HepG2 (cell line): ENCODE data around the gene SLC1A5. TPM values are rescaled to one million over a fixed set of nuclear protein-coding genes. Genes with fewer than 3 reads are reported as not detected.

Experiments
- ATAC-seq: fragments of 200-7000 bp; cut with Tn5 transposase; 3 replicates; pipeline ENCODE4 v1.9.1; 2020; ENCODE audit warnings: mild to moderate bottlenecking, moderate library complexity
- BruUV-seq: library from RNA; stranded (reverse); fragments of 400-500 nt; replicated peaks from 2 replicates; lab custom pipeline; 2021; lab: Mats Ljungman, UMichigan
- CTCF ChIA-PET: fragments of 300-600 bp; formaldehyde crosslinking; extraction: SDS; loops from one replicate; lab custom pipeline; 2021; ENCODE audit warnings: low total read pairs, inconsistent platforms, low intra/inter-chr PET ratio; lab: Yijun Ruan, JAX
- POLR2A ChIA-PET: fragments of 350-600 bp; sonication (Branson Sonifier 250); formaldehyde crosslinking; loops from one replicate; lab custom pipeline; 2020; ENCODE audit warnings: antibody characterized with exemption, inconsistent platforms; lab: Yijun Ruan, JAX
- DNase-seq: peaks from one replicate; pipeline ENCODE4 v3.0.0-alpha.2; 2015; ENCODE audit warnings: low spot score
- FAIRE-seq: peaks from 3 replicates; lab custom pipeline; 2011; peaks lifted over from hg19 to GRCh38; lab: Jason Lieb, UNC
- H2AFZ ChIP-seq: one replicate; pipeline ENCODE4 v1.6.1; 2011; ENCODE audit warnings: low read length, inconsistent platforms
- H3K27ac ChIP-seq: fragments of 300-600 bp; 3 replicates; pipeline ENCODE4 v1.8.0; 2011; ENCODE audit warnings: mixed run types, mild to moderate bottlenecking, mixed read lengths, low read length, inconsistent platforms; ENCODE audit not compliant: insufficient read depth; ENCODE audit errors: extremely low read length
- H3K27me3 ChIP-seq, 2 experiments: fragments of 200-600 bp in 1 of 2; 2 replicates in 1 of 2; 3 replicates in 1 of 2; pipeline versions ENCODE4 v1.6.0 to v1.8.0; 2011; ENCODE audit warnings: low read length in 2 of 2, mild to moderate bottlenecking in 2 of 2, moderate library complexity in 2 of 2, inconsistent platforms in 1 of 2; ENCODE audit not compliant: insufficient read depth in 2 of 2, control insufficient read depth in 1 of 2
- H3K36me3 ChIP-seq, 2 experiments: fragments of 200-600 bp in 1 of 2; replicated peaks in 1 of 2; 2 replicates in 1 of 2; 3 replicates in 1 of 2; pipeline versions ENCODE4 v1.5.1 to v1.8.0; 2011; ENCODE audit warnings: low read length in 2 of 2, inconsistent platforms in 1 of 2; ENCODE audit not compliant: insufficient read depth in 2 of 2, control insufficient read depth in 1 of 2
- H3K4me1 ChIP-seq: 2 replicates; pipeline ENCODE4 v1.5.1; 2012; ENCODE audit warnings: low read length, inconsistent platforms; ENCODE audit not compliant: insufficient read depth
- H3K4me2 ChIP-seq: 2 replicates; pipeline ENCODE4 v1.6.0; 2011; ENCODE audit warnings: low read depth, low read length, inconsistent platforms
- H3K4me3 ChIP-seq, 3 experiments: fragments of 200-600 bp in 1 of 3; sonication (generic), shearing (Covaris generic) in 1 of 3; replicated peaks in 1 of 3; 2 replicates each; pipeline ENCODE4 v1.5.1; 2011 to 2016; ENCODE audit warnings: low read length in 3 of 3, inconsistent platforms in 2 of 3, low read depth in 2 of 3, mild to moderate bottlenecking in 2 of 3, control low read depth in 1 of 3, mixed read lengths in 1 of 3; ENCODE audit not compliant: insufficient read depth in 1 of 3
- H3K79me2 ChIP-seq: one replicate; pipeline ENCODE4 v1.6.1; 2011; ENCODE audit warnings: low read length, inconsistent platforms; ENCODE audit not compliant: insufficient read depth
- H3K9ac ChIP-seq: 2 replicates; pipeline ENCODE4 v1.6.0; 2011; ENCODE audit warnings: mild to moderate bottlenecking, low read depth, low read length, inconsistent platforms; ENCODE audit not compliant: insufficient read depth
- H3K9me3 ChIP-seq: 2 replicates; pipeline ENCODE4 v1.5.1; 2012; ENCODE audit warnings: mild to moderate bottlenecking, low read length
- H4K20me1 ChIP-seq: 2 replicates; pipeline ENCODE4 v1.6.0; 2011; ENCODE audit warnings: inconsistent platforms, mild to moderate bottlenecking, low read length, moderate library complexity; ENCODE audit not compliant: insufficient read depth
- FOXJ3 ChIP-seq: sonication (generic); formaldehyde crosslinking; IDR thresholded peaks from 2 replicates; pipeline ENCODE4 v1.4.0; 2020; ENCODE audit warnings: missing genetic modification reagents, mild to moderate bottlenecking, borderline replicate concordance
- FOXM1 ChIP-seq: sonication (generic); formaldehyde crosslinking; IDR thresholded peaks from 2 replicates; pipeline ENCODE4 v1.5.0; 2020; ENCODE audit warnings: missing genetic modification reagents
- JARID2 ChIP-seq: sonication (generic); formaldehyde crosslinking; IDR thresholded peaks from 2 replicates; pipeline ENCODE4 v1.8.1; 2023; ENCODE audit warnings: missing genetic modification reagents, inconsistent platforms; ENCODE audit not compliant: insufficient replicate concordance
- KLF13 ChIP-seq: sonication (generic); formaldehyde crosslinking; IDR thresholded peaks from 2 replicates; pipeline ENCODE4 v1.4.0; 2020; ENCODE audit warnings: mild to moderate bottlenecking, missing genetic modification reagents
- MIER2 ChIP-seq: IDR thresholded peaks from 2 replicates; pipeline ENCODE4 v1.6.1; 2016; ENCODE audit warnings: missing biosample characterization, missing genetic modification reagents
- NFYC ChIP-seq: IDR thresholded peaks from 2 replicates; pipeline ENCODE4 v1.6.1; 2016; ENCODE audit warnings: missing genetic modification reagents, missing compliant biosample characterization
- NR2C2 ChIP-seq: sonication (generic); formaldehyde crosslinking; IDR thresholded peaks from 2 replicates; pipeline ENCODE4 v1.4.0; 2020; ENCODE audit warnings: missing genetic modification reagents, mild to moderate bottlenecking, moderate library complexity, borderline replicate concordance
- ONECUT2 ChIP-seq: sonication (generic); formaldehyde crosslinking; IDR thresholded peaks from 2 replicates; pipeline ENCODE4 v1.4.0; 2020; ENCODE audit warnings: missing genetic modification reagents
- PHB2 ChIP-seq: fragments of 450-650 bp; IDR thresholded peaks from 2 replicates; pipeline ENCODE4 v1.6.1; 2018; ENCODE audit not compliant: partially characterized antibody
- PLRG1 ChIP-seq: fragments of 450-650 bp; conservative IDR thresholded peaks from 2 replicates; pipeline ENCODE4 v1.6.1; 2016
- SIN3A ChIP-seq: IDR thresholded peaks from 2 replicates; pipeline ENCODE4 v1.6.1; 2011; ENCODE audit warnings: low read depth, mild to moderate bottlenecking, control low read depth, low read length, borderline replicate concordance
- SUZ12 ChIP-seq: fragments of 150-350 bp; IDR thresholded peaks from 2 replicates; pipeline ENCODE4 v1.6.1; 2014; ENCODE audit warnings: low read depth, low read length
- ZBTB46 ChIP-seq: sonication (generic); formaldehyde crosslinking; IDR thresholded peaks from 2 replicates; pipeline ENCODE4 v1.4.0; 2020; ENCODE audit warnings: mild to moderate bottlenecking, missing genetic modification reagents, borderline replicate concordance
- ZNF232 ChIP-seq: sonication (generic); formaldehyde crosslinking; IDR thresholded peaks from 2 replicates; pipeline ENCODE4 v1.4.0; 2020; ENCODE audit warnings: missing genetic modification reagents, borderline replicate concordance
- ZNF275 ChIP-seq: sonication (generic); formaldehyde crosslinking; IDR thresholded peaks from 2 replicates; pipeline ENCODE4 v1.8.0; 2022; ENCODE audit warnings: missing genetic modification reagents, mild to moderate bottlenecking, inconsistent platforms, borderline replicate concordance
- ZNF441 ChIP-seq: sonication (generic); formaldehyde crosslinking; IDR thresholded peaks from 2 replicates; pipeline ENCODE4 v1.7.0; 2021; ENCODE audit warnings: missing genetic modification reagents, borderline replicate concordance
- ZNF550 ChIP-seq: sonication (generic); formaldehyde crosslinking; IDR thresholded peaks from 2 replicates; pipeline ENCODE4 v1.4.0; 2020; ENCODE audit warnings: mild to moderate bottlenecking, missing genetic modification reagents, borderline replicate concordance
- ZNF576 ChIP-seq: sonication (generic); formaldehyde crosslinking; IDR thresholded peaks from 2 replicates; pipeline ENCODE4 v1.4.0; 2020; ENCODE audit warnings: mild to moderate bottlenecking, missing genetic modification reagents
- ZNF740 ChIP-seq: sonication (generic); formaldehyde crosslinking; IDR thresholded peaks from 2 replicates; pipeline ENCODE4 v1.4.0; 2020; ENCODE audit warnings: missing genetic modification reagents
- ZNF775 ChIP-seq: sonication (generic); formaldehyde crosslinking; IDR thresholded peaks from 2 replicates; pipeline ENCODE4 v1.4.0; 2020; ENCODE audit warnings: missing genetic modification reagents, mild to moderate bottlenecking, moderate library complexity, borderline replicate concordance
- WGBS: methylation state at CpG from one replicate; pipeline ENCODE4 v1.1.6; 2017; ENCODE audit warnings: low lambda C conversion rate; 5-methylcytosine and 5-hydroxymethylcytosine counted together
- in situ Hi-C: cut with HindIII; loops from 2 replicates; pipeline ENCODE4 v1.10.0; 2017; ENCODE audit warnings: low pct_unique_long_range_greater_than_20kb; ENCODE audit not compliant: extremely low pct_ligation_motif_present
- intact Hi-C: fragments of 100-400 bp; cut with micrococcal nuclease; formaldehyde crosslinking; loops from one replicate; pipeline ENCODE4 v1.10.0; 2022; ENCODE audit not compliant: unreplicated experiment
- polyA plus RNA-seq, 8 experiments: library from polyadenylated mRNA; depleted of rRNA in 3 of 8; stranded (reverse) in 7 of 8; unstranded in 1 of 8; fragments of >200 nt; fragmentation: Illumina TruSeq in 4 of 8; extraction: Trizol in 4 of 8; gene quantifications; 2 replicates each; pipeline versions ENCODE4 v1.2.1 to v1.2.3, GENCODE V29; 2011 to 2016; ENCODE audit warnings: low read depth in 4 of 8, missing spikeins in 1 of 8, mixed read lengths in 1 of 8; ENCODE audit not compliant: insufficient read depth in 1 of 8
- total RNA-seq, 5 experiments: library from RNA; depleted of rRNA; stranded (reverse); fragments of >200 nt; fragmentation: Illumina TruSeq; extraction: Trizol; gene quantifications; 2 replicates each; pipeline ENCODE4 v1.2.3, GENCODE V29; 2016; ENCODE audit warnings: low read depth in 1 of 5

The SLC1A5 gene
- total and polyA plus RNA-seq, 2 of the 13 experiments (the other 11 are each of a cell fraction or from before 2014, with no cell fraction given) = 120 to 159 TPM

- in situ Hi-C loops = no loop called here
- Histone ChIP-seq H3K9ac (no peak overlapping the region), H3K79me2 (no peaks in the 10 kb centered on the region), H3K4me3 (no peak overlapping the region), H4K20me1 (no peaks in the 10 kb centered on the region), H3K27me3 (peaks cover 1 to 2% of the 10 kb centered on the region in 2 experiments; a peak in 1 of 5 replicates), H3K4me2 (no peak overlapping the region), H2AFZ (no peak overlapping the region), H3K27ac (no peak overlapping the region), H3K9me3 (no peaks in the 10 kb centered on the region), H3K4me1 (peaks cover 60% of the 10 kb centered on the region), H3K36me3 (no peaks in the 10 kb centered on the region)
- FAIRE-seq = no peak
- POLR2A ChIA-PET = interaction anchor here (1.6 to 2.7 kb wide), 3 partner anchors 10 to 13 kb away, joined by 8 to 15 read pairs (median 9); partner anchors contain the start of gene SLC1A5
- CTCF ChIA-PET = no interaction called here
- ATAC-seq = no peak
- intact Hi-C loops = no loop called here
- 87% methylated on average over 1 of the region's 1 CpG for WGBS
- TF ChIP-seq PHB2 = no peak
- no peak for TF ChIP-seq PLRG1
- TF ChIP-seq ZNF775 = no peak
- TF ChIP-seq NFYC = no peak
- no peak for TF ChIP-seq ZNF275
- TF ChIP-seq ZNF740 = no peak
- no peak for TF ChIP-seq ONECUT2 (CRISPR knock-in tag)
- TF ChIP-seq JARID2 (CRISPR knock-in tag) = no peak
- TF ChIP-seq ZNF441 (CRISPR knock-in tag) = no peak
- TF ChIP-seq ZBTB46 (CRISPR knock-in tag) = no peak
- no peak for TF ChIP-seq KLF13 (CRISPR knock-in tag)
- TF ChIP-seq FOXJ3 (CRISPR knock-in tag) = no peak
- no peak for TF ChIP-seq FOXM1 (CRISPR knock-in tag)
- no peak for TF ChIP-seq SUZ12
- TF ChIP-seq ZNF576 (CRISPR knock-in tag) = no peak
- no peak for TF ChIP-seq NR2C2
- TF ChIP-seq ZNF232 (CRISPR knock-in tag) = no peak
- no peak for TF ChIP-seq ZNF550
- no peak for TF ChIP-seq MIER2 (CRISPR knock-in tag)
- TF ChIP-seq SIN3A = no peak
- BruUV-seq = no TSS peak
- no peak for DNase-seq
These were observed 9.5 kb upstream of the SLC1A5 start for GRCh38 chr19:46797881-46798280.
